T-helper 17 cell (primary cell): ENCODE data around the gene UBASH3B. TPM values are rescaled to one million over a fixed set of nuclear protein-coding genes. Genes with fewer than 3 reads are reported as not detected.

Experiments used
- ATAC-seq: fragments of 150-1000 bp; cut with Tn5 transposase; 2 replicates; pipeline ENCODE4 v1.10.0; 2021; ENCODE audit warnings: mild to moderate bottlenecking, moderate library complexity
- DNase-seq, 3 donors: peaks; one replicate each; pipeline versions ENCODE4 v3.0.0 to v3.0.0-alpha.2; 2020 to 2021
- H3K9me3 ChIP-seq: one replicate; pipeline ENCODE4 v1.7.0; 2013; ENCODE audit warnings: low read length, mild to moderate bottlenecking; ENCODE audit not compliant: control insufficient read depth, poor library complexity, severe bottlenecking
- H3K27ac Mint-ChIP-seq: one replicate; pipeline ENCODE4 v1.8.0; 2022; ENCODE audit warnings: mild to moderate bottlenecking, moderate library complexity, mixed read lengths
- H3K27me3 Mint-ChIP-seq: one replicate; pipeline ENCODE4 v1.8.0; 2022; ENCODE audit warnings: mixed read lengths
- H3K36me3 Mint-ChIP-seq: one replicate; pipeline ENCODE4 v1.8.0; 2022; ENCODE audit warnings: low read depth, mixed read lengths
- H3K4me1 Mint-ChIP-seq: one replicate; pipeline ENCODE4 v1.8.0; 2022; ENCODE audit warnings: mild to moderate bottlenecking, mixed read lengths
- H3K4me3 Mint-ChIP-seq: one replicate; pipeline ENCODE4 v1.8.0; 2022; ENCODE audit warnings: mild to moderate bottlenecking, moderate library complexity, mixed read lengths
- total RNA-seq, 4 donors: library from RNA in 2 of 4; stranded (reverse) in 2 of 4; gene quantifications; one replicate each; pipeline ENCODE4 v1.2.3 and lab custom pipeline; 2022 to 2026

UBASH3B gene
- total RNA-seq, 2 donors from 2014 or later, result 22.6 to 23.6 TPM

GRCh38 chr11:122807731-122808477 is 152.4 kb downstream of the UBASH3B start:
- no peaks in the 10 kb centered on the region for H3K9me3 ChIP-seq
- DNase-seq (no peak), ATAC-seq (no peak)
- Mint-ChIP-seq H3K4me1 (peaks cover 10% of the 10 kb centered on the region), H3K36me3 (peaks cover 5% of the 10 kb centered on the region), H3K4me3 (no peak overlapping the region), H3K27ac (peak overlapping the region; percentile 8), H3K27me3 (no peaks in the 10 kb centered on the region)

GRCh38 chr11:122808478-122808869 is 153.0 kb downstream of the UBASH3B start:
- no peaks in the 10 kb centered on the region for H3K9me3 ChIP-seq
- H3K4me1 Mint-ChIP-seq, result peaks cover 6% of the 10 kb centered on the region
- DNase-seq (no peak), ATAC-seq (no peak)
- H3K4me3 Mint-ChIP-seq, result no peak overlapping the region
- H3K27me3 Mint-ChIP-seq, result no peaks in the 10 kb centered on the region
- peak overlapping the region; percentile 8 for H3K27ac Mint-ChIP-seq
- H3K36me3 Mint-ChIP-seq, result peaks cover 2% of the 10 kb centered on the region

DNA sequence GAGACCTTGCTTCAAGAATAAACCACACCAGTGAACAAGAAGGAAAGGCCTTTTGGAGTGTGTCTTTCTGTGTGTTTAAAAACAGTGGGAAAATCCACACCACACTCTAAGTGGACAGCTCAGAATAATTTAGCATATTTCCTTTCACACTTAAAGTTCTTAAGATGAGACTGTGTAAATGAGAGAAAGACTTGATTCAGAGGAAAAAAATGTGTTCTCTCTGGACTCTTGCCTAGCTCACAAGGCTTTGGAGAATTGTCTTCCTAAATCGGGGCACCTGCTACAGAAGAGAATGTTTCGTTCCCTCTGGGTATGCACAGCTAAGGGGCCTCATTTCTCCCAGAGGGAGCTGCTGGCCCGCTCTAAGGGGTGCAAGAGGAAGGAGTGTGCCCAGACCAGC is 154.3 kb downstream of the UBASH3B start:
- H3K27ac Mint-ChIP-seq, result no peak overlapping the region
- no peaks in the 10 kb centered on the region for H3K9me3 ChIP-seq
- no peak overlapping the region for H3K4me3 Mint-ChIP-seq
- ATAC-seq (no peak), DNase-seq (no peak)
- H3K4me1 Mint-ChIP-seq, result peaks cover 2% of the 10 kb centered on the region
- H3K27me3 Mint-ChIP-seq, result no peaks in the 10 kb centered on the region
- H3K36me3 Mint-ChIP-seq, result no peaks in the 10 kb centered on the region

DNA sequence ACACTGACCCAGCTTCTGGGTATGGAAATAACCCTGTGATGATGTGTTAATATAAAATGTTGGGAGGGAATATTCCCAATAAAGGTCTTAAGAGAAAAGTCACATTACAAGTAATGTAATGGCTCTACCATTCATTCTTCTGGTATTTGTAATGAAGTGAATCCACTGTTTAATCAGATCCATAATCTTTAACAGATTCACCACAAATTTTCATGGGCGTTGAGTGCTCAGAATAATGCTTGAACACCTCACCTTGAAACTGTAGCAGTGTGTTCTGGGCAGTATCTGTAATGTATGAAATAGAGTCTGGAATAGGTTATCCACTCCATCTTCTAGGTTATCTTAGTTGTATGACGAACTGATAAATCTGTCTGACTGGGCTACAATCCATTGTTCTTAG is 156.2 kb downstream of the UBASH3B start:
- ATAC-seq (no peak), DNase-seq (no peak)
- Mint-ChIP-seq H3K4me3 (no peak overlapping the region), H3K36me3 (no peaks in the 10 kb centered on the region), H3K27ac (no peak overlapping the region), H3K27me3 (no peaks in the 10 kb centered on the region), H3K4me1 (no peaks in the 10 kb centered on the region)
- no peaks in the 10 kb centered on the region for H3K9me3 ChIP-seq

GRCh38 chr11:122812638-122813037 is 157.1 kb downstream of the UBASH3B start:
- Mint-ChIP-seq H3K27ac (no peak overlapping the region), H3K4me3 (no peak overlapping the region), H3K27me3 (no peaks in the 10 kb centered on the region), H3K36me3 (no peaks in the 10 kb centered on the region), H3K4me1 (no peaks in the 10 kb centered on the region)
- ATAC-seq (no peak), DNase-seq (no peak)
- H3K9me3 ChIP-seq, result no peaks in the 10 kb centered on the region

DNA sequence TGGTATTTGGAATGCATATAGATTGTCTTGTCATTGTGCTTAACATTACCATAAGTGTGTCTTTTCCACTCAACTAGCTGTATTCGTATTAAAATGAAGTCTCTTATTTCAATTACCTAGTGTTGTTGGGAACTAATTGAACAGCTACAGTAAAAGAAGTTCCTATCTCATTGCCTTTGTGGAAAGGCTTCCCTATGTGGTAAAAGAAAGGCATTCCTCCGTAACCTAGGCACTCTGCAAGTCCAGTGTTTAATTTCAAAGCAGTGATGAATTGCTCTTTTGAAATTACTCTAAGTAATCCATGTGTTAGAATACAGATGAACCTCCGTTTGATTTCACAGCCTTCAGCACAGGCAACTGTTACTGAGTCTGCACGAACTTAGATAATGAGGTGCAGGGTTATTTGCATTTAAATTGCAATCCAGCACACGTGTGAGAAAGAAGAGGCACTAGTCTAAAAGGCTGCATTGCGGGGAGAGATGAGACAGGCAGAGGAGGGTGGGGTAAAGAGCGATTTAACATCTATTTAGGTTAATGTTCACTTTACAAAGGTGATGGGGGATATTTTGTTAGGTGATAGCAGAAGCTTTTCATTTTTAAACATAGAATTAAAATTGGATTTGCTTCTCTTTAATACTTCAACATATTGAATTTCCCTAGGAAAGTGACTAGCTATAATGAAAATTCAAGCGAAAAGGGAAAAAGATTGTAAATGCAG is 157.8 kb downstream of the UBASH3B start:
- H3K4me3 Mint-ChIP-seq, result no peak overlapping the region
- no peaks in the 10 kb centered on the region for H3K27me3 Mint-ChIP-seq
- no peak overlapping the region for H3K27ac Mint-ChIP-seq
- no peak for DNase-seq
- no peaks in the 10 kb centered on the region for H3K36me3 Mint-ChIP-seq
- ATAC-seq, result no peak
- H3K9me3 ChIP-seq, result no peaks in the 10 kb centered on the region
- H3K4me1 Mint-ChIP-seq, result no peaks in the 10 kb centered on the region

DNA sequence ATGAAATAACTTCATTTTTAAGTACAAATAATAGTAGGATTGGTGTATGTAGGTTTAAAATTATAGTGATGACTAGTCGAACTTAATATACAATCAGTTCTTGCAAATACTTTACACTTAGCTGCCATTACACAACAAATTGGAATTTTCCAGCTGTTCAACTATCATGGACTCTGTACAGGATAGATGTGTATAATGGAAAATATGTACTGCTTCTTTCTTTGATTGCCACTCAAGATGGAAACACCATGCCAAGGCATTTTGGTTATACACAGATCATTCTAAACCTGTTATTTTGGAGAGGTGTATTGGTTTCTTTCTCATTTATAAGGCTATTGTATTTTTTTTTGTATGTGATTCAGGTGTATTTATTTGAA is 158.4 kb downstream of the UBASH3B start:
- no peaks in the 10 kb centered on the region for H3K9me3 ChIP-seq
- DNase-seq, result no peak
- Mint-ChIP-seq H3K27me3 (no peaks in the 10 kb centered on the region), H3K27ac (peak overlapping the region; percentile 45), H3K4me1 (no peaks in the 10 kb centered on the region), H3K4me3 (no peak overlapping the region), H3K36me3 (no peaks in the 10 kb centered on the region)
- ATAC-seq, result no peak

- DNase-seq, result no peak
- H3K4me3 Mint-ChIP-seq, result no peak overlapping the region
- H3K36me3 Mint-ChIP-seq, result no peaks in the 10 kb centered on the region
- no peaks in the 10 kb centered on the region for H3K27me3 Mint-ChIP-seq
- H3K9me3 ChIP-seq, result no peaks in the 10 kb centered on the region
- peak overlapping the region; percentile 45 for H3K27ac Mint-ChIP-seq
- H3K4me1 Mint-ChIP-seq, result no peaks in the 10 kb centered on the region
- ATAC-seq, result no peak
Measured at GRCh38 chr11:122814401-122814800, 158.9 kb downstream of the UBASH3B start.

DNA sequence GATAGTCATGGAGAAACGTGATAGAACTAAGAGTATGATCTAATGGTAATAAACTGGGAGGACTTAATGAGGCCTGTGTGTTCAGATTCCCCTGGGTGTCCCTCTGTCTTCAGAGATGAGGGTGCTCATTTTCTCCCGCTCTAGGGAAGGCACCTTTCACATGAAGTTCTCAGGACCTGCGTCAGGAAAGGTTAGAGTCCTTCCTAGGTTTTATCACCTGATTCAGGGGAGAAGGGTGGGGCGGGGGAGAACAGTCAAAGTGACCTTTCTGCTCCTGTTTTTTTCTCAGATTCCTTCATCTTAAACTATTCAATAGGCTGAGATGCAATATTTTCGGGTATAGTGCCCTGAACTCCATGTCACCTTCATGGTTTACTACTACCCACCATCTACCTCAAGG is 160.4 kb downstream of the UBASH3B start:
- no peaks in the 10 kb centered on the region for H3K9me3 ChIP-seq
- ATAC-seq (no peak), DNase-seq (no peak)
- H3K27me3 Mint-ChIP-seq, result no peaks in the 10 kb centered on the region
- no peaks in the 10 kb centered on the region for H3K36me3 Mint-ChIP-seq
- H3K4me1 Mint-ChIP-seq, result no peaks in the 10 kb centered on the region
- no peak overlapping the region for H3K4me3 Mint-ChIP-seq
- H3K27ac Mint-ChIP-seq, result no peak overlapping the region

DNA sequence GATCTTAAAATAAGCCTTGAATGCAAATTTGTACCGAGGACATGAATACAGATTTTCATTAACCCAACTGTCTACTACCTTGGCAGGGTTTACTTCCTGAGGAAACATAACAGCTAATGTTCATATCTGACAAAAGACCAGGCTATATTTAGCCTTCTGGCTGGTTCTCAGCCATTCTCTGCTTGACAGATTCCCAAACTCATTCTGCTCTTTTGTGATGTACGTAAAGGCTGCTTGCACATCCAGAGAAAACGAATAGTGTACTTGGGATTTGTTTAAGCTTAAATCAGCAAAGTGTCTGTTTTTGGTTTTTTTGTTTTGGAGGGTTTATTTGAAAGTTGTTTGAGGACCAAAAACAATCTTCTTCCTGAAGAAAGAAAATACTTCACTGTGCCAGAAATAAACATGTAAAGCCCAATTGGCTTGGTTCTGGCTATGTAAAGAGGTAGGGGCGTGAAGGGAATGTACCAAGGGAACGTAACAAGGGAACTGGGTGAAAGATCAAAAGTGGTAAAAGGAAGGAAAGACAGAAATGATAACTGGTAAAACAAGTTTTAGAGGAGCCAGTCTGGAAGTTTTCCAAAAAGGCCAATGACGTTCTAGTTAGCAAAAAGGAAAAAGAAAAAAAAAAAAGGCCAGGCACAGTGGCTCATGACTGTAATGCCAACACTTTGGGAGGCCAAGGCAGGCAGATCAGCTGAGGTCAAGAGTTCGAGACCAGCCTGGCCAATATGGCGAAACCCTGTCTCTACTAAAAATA is 161.4 kb downstream of the UBASH3B start:
- no peaks in the 10 kb centered on the region for H3K27me3 Mint-ChIP-seq
- no peaks in the 10 kb centered on the region for H3K36me3 Mint-ChIP-seq
- no peak overlapping the region for H3K27ac Mint-ChIP-seq
- ATAC-seq (no peak), DNase-seq (no peak)
- no peak overlapping the region for H3K4me3 Mint-ChIP-seq
- H3K4me1 Mint-ChIP-seq, result no peaks in the 10 kb centered on the region
- no peaks in the 10 kb centered on the region for H3K9me3 ChIP-seq

DNA sequence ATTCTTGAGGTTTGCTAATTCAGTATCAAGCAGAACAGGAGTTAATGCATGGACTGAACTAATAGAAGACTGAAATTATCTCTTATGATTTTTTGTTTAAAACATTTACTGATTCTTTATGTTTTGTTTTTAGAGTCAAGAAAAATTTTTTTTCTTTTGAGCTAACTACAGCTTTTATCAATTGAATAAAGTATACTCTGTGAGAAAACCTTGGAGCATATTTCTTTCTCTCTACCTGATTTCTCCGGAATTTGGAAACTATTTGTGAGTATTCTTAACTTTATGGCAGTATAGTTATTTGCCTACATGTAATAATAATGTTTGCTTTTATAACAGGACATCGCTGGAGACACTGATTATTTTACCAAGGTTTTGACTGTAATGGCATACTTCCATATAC is 164.6 kb downstream of the UBASH3B start:
- no peak overlapping the region for H3K27ac Mint-ChIP-seq
- DNase-seq (no peak), ATAC-seq (no peak)
- no peaks in the 10 kb centered on the region for H3K4me1 Mint-ChIP-seq
- H3K36me3 Mint-ChIP-seq, result no peaks in the 10 kb centered on the region
- H3K9me3 ChIP-seq, result no peaks in the 10 kb centered on the region
- H3K4me3 Mint-ChIP-seq, result no peak overlapping the region
- peaks cover 7% of the 10 kb centered on the region for H3K27me3 Mint-ChIP-seq

- H3K4me3 Mint-ChIP-seq, result no peak overlapping the region
- no peak overlapping the region for H3K27ac Mint-ChIP-seq
- no peaks in the 10 kb centered on the region for H3K36me3 Mint-ChIP-seq
- no peaks in the 10 kb centered on the region for H3K9me3 ChIP-seq
- DNase-seq, result no peak
- peaks cover 7% of the 10 kb centered on the region for H3K27me3 Mint-ChIP-seq
- no peak for ATAC-seq
- H3K4me1 Mint-ChIP-seq, result no peaks in the 10 kb centered on the region
Measured at GRCh38 chr11:122821169-122821568, 165.6 kb downstream of the UBASH3B start.

- Mint-ChIP-seq H3K36me3 (no peaks in the 10 kb centered on the region), H3K27ac (no peak overlapping the region), H3K4me1 (no peaks in the 10 kb centered on the region), H3K27me3 (peaks cover 7% of the 10 kb centered on the region), H3K4me3 (no peak overlapping the region)
- no peak for ATAC-seq
- no peak for DNase-seq
- no peaks in the 10 kb centered on the region for H3K9me3 ChIP-seq
Measured at GRCh38 chr11:122822241-122822640, 166.7 kb downstream of the UBASH3B start.
